ENCODE results near the gene TEAD1.

Gene TEAD1

DNA sequence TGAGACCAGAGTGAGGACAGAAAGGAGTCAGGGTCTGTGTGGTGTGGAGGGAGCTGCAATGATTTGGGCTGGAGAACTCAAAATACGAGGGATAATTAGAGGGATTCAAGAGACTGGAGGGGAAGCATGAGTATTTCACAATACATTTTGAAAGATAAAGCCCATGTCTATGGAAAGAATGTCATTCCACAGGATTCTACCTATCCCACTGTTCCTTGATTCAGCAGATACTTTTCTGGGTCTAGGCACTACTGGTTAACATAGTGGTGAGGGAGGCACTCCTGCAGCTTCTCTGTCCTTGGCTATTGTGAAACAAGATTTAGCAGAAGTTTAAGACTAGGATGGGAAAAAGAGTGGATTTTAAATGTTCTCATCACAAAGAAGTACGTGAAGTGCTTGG, 262.0 kb downstream of the TEAD1 start:
- Mint-ChIP-seq H3K4me3 (no peak overlapping the region), H3K9me3 (no peaks in the 10 kb centered on the region), H3K4me1 (no peaks in the 10 kb centered on the region), H3K36me3 (no peaks in the 10 kb centered on the region), H3K27ac (no peak overlapping the region)
- no peak for DNase-seq (ENCODE audit: low spot score in 2 of 2)
- no peak for ATAC-seq

DNA sequence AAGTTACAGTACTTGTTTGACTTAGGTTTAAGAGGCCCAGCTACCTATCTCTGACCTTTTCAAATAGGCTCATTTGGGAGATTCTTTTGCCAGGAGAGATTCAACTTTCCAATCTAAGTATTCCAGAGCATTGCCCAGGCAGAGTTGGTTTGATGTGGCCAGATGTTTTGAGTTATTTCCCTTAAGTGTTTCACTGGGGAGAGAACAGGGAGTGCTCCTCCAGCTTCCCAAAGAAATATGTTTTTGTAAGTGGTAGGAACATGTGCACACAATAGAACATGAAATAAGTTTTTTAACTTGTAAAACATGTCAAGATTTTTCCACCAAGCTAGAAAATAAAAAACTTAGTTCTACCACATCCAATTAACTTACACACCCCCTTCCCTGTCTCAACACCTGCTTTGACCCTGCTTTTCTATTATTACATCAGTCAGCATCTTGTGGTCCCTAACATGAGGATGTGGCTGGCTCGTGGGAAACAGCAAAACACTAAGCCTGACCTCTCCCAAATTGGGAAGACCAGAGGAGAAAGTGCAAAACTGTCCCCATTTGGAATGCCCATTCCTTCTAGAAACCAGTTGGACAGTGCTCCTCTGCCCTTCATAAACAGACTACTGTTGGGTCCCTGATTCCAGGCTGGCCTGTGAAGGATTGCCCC, 264.5 kb downstream of the TEAD1 start:
- no peak overlapping the region for H3K27ac Mint-ChIP-seq
- H3K36me3 Mint-ChIP-seq: no peaks in the 10 kb centered on the region
- ATAC-seq (no peak), DNase-seq (ENCODE audit: low spot score in 2 of 2) (no peak)
- no peaks in the 10 kb centered on the region for H3K4me1 Mint-ChIP-seq
- H3K4me3 Mint-ChIP-seq: no peak overlapping the region
- no peaks in the 10 kb centered on the region for H3K9me3 Mint-ChIP-seq

- Mint-ChIP-seq H3K27ac (no peak overlapping the region), H3K4me1 (no peaks in the 10 kb centered on the region), H3K4me3 (no peak overlapping the region), H3K36me3 (no peaks in the 10 kb centered on the region), H3K9me3 (no peaks in the 10 kb centered on the region)
- ATAC-seq (no peak), DNase-seq (ENCODE audit: low spot score in 2 of 2) (no peak)
Measured at GRCh38 chr11:12941671-12942070, 267.4 kb downstream of the TEAD1 start.

DNA sequence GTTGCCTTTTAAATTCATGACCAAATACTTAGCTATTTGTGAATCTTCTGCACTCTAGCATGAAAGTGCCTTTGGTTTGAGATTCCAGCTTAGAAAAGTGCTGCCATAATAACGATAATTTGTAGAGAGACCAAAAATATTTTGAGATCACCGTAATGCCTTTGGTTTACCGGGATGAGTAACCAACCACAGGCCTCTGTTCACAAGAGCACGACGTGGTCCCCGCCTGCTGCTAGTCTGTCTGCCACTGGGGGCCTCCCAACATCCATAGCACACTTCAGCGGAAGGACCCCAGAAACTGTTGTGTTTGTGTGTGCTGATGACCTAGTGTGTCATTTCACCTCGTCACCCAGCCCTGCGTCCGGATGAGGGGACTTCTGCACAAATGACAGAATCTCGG, 267.9 kb downstream of the TEAD1 start:
- Mint-ChIP-seq H3K27ac (no peak overlapping the region), H3K4me1 (no peaks in the 10 kb centered on the region), H3K36me3 (no peaks in the 10 kb centered on the region), H3K9me3 (no peaks in the 10 kb centered on the region), H3K4me3 (no peak overlapping the region)
- ATAC-seq (no peak), DNase-seq (ENCODE audit: low spot score in 2 of 2) (no peak)

- H3K36me3 Mint-ChIP-seq: no peaks in the 10 kb centered on the region
- ATAC-seq (no peak), DNase-seq (ENCODE audit: low spot score in 2 of 2) (no peak)
- H3K27ac Mint-ChIP-seq: no peak overlapping the region
- H3K4me3 Mint-ChIP-seq: no peak overlapping the region
- H3K9me3 Mint-ChIP-seq: no peaks in the 10 kb centered on the region
- H3K4me1 Mint-ChIP-seq: no peaks in the 10 kb centered on the region
Measured at GRCh38 chr11:12943311-12943710, 269.1 kb downstream of the TEAD1 start.

DNA sequence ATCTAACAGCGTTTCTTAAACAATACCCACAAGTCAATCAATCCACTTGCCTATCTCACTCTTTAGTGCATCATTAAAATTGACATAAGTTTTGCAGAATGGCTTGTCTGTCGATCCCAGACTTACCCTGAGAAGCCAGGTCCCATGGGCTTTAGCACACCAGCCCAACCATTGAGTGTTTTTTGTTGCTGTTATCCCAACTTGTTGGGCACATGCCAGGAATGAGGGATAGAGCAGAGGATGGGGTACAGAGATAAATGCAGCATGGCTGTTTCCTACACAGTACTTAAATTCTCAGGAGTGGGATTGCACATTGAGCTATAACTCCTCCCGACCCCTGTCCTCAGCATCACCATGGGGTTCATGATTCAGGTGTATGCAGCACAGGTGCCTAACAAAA, 270.7 kb downstream of the TEAD1 start:
- Mint-ChIP-seq H3K4me3 (no peak overlapping the region), H3K4me1 (no peaks in the 10 kb centered on the region), H3K36me3 (no peaks in the 10 kb centered on the region), H3K27ac (no peak overlapping the region), H3K9me3 (no peaks in the 10 kb centered on the region)
- ATAC-seq (no peak), DNase-seq (ENCODE audit: low spot score in 2 of 2) (no peak)

GRCh38 chr11:12949453-12949852, 275.2 kb downstream of the TEAD1 start:
- DNase-seq (ENCODE audit: low spot score in 2 of 2): no peak
- no peak overlapping the region for H3K4me3 Mint-ChIP-seq
- peaks cover 6% of the 10 kb centered on the region for H3K36me3 Mint-ChIP-seq
- no peak for ATAC-seq
- peaks cover 9% of the 10 kb centered on the region for H3K9me3 Mint-ChIP-seq
- no peaks in the 10 kb centered on the region for H3K4me1 Mint-ChIP-seq
- H3K27ac Mint-ChIP-seq: no peak overlapping the region

GRCh38 chr11:12950670-12951069, 276.4 kb downstream of the TEAD1 start:
- no peak for ATAC-seq
- Mint-ChIP-seq H3K27ac (no peak overlapping the region), H3K4me1 (no peaks in the 10 kb centered on the region), H3K4me3 (no peak overlapping the region), H3K36me3 (peaks cover 6% of the 10 kb centered on the region), H3K9me3 (peaks cover 9% of the 10 kb centered on the region)
- no peak for DNase-seq (ENCODE audit: low spot score in 2 of 2)

GRCh38 chr11:12951376-12951775, 277.2 kb downstream of the TEAD1 start:
- DNase-seq (ENCODE audit: low spot score in 2 of 2) (no peak), ATAC-seq (no peak)
- peaks cover 9% of the 10 kb centered on the region for H3K9me3 Mint-ChIP-seq
- peaks cover 6% of the 10 kb centered on the region for H3K36me3 Mint-ChIP-seq
- H3K27ac Mint-ChIP-seq: no peak overlapping the region
- H3K4me1 Mint-ChIP-seq: no peaks in the 10 kb centered on the region
- no peak overlapping the region for H3K4me3 Mint-ChIP-seq

DNA sequence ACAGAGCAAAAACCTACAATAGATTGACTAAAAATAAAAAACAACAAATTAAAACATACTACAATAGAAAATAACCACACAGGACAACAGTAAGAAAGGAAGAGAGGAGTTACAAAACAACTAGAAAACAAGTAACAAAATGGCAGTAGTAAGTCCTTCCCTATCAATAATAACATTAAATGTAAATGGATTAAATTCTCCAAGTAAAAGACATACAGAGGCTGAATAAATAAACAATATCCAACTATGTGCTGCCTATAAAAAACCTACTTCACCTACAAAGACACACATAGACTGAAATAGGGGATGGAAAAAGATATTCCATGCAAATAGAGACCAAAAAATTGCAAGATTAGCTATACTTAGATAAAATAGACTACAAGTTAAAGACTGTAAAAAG, 277.9 kb downstream of the TEAD1 start:
- no peak overlapping the region for H3K4me3 Mint-ChIP-seq
- peaks cover 6% of the 10 kb centered on the region for H3K36me3 Mint-ChIP-seq
- peaks cover 9% of the 10 kb centered on the region for H3K9me3 Mint-ChIP-seq
- ATAC-seq: no peak
- no peaks in the 10 kb centered on the region for H3K4me1 Mint-ChIP-seq
- DNase-seq (ENCODE audit: low spot score in 2 of 2): no peak
- H3K27ac Mint-ChIP-seq: no peak overlapping the region

DNA sequence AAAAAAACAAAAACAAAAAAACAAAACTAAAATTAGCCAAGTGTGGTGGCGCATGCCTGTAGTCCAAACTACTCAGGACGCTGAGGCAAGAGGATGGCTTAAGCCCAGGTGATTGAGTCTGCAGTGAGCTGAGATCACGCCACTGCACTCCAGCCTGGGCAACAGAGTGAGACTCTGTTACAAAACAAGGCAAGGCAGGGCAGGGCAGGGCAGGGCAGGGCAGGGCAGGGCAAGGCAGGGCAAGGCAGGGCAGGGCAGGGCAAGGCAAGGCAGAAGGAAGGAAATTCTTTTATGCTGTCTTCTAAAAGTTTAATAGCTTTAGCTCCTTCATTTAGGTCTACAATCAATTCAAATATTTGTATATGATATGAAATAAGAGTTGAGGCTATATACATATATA, 284.8 kb downstream of the TEAD1 start:
- no peaks in the 10 kb centered on the region for H3K4me1 Mint-ChIP-seq
- no peaks in the 10 kb centered on the region for H3K36me3 Mint-ChIP-seq

GRCh38 chr11:12961615-12962014, 287.4 kb downstream of the TEAD1 start:
- Mint-ChIP-seq H3K27ac (no peak overlapping the region), H3K4me3 (no peak overlapping the region), H3K36me3 (no peaks in the 10 kb centered on the region), H3K9me3 (no peaks in the 10 kb centered on the region), H3K4me1 (no peaks in the 10 kb centered on the region)
- no peak for ATAC-seq
- DNase-seq (ENCODE audit: low spot score in 2 of 2): no peak

More for the DNA sequence above, 284.8 kb downstream of the TEAD1 start:
- no peak overlapping the region for H3K27ac Mint-ChIP-seq
- ATAC-seq: no peak
- DNase-seq (ENCODE audit: low spot score in 2 of 2): peak in 1 of 2 donors; percentile 7
- no peak overlapping the region for H3K4me3 Mint-ChIP-seq
- no peaks in the 10 kb centered on the region for H3K9me3 Mint-ChIP-seq

GRCh38 chr11:12962306-12962705, 288.1 kb downstream of the TEAD1 start:
- no peak for ATAC-seq
- H3K36me3 Mint-ChIP-seq: no peaks in the 10 kb centered on the region
- H3K9me3 Mint-ChIP-seq: no peaks in the 10 kb centered on the region
- H3K27ac Mint-ChIP-seq: no peak overlapping the region
- no peak overlapping the region for H3K4me3 Mint-ChIP-seq
- DNase-seq (ENCODE audit: low spot score in 2 of 2): peak in 1 of 2 donors; percentile 40
- no peaks in the 10 kb centered on the region for H3K4me1 Mint-ChIP-seq

DNA sequence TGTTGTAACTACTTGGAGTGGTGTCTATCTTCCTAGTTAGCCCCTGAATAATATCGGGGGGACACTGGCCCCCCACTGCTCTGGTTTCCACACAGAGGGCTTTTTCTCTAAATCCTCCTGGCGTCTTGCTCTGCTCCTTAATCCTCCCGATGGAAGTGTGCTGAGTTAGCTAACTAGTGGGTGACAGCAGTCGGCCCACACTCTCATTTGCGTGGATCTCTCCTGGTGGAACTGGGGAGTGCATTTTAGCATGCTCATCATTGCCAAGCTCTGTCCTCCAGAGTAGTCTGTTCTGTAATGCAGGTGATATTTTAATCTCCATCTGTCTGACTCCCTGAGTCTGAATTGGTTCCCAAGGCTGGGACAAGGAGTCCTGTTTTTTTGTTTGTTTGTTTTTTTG, 288.8 kb downstream of the TEAD1 start:
- no peak for DNase-seq (ENCODE audit: low spot score in 2 of 2)
- no peak overlapping the region for H3K27ac Mint-ChIP-seq
- no peaks in the 10 kb centered on the region for H3K9me3 Mint-ChIP-seq
- no peaks in the 10 kb centered on the region for H3K36me3 Mint-ChIP-seq
- H3K4me1 Mint-ChIP-seq: no peaks in the 10 kb centered on the region
- no peak overlapping the region for H3K4me3 Mint-ChIP-seq
- no peak for ATAC-seq

DNA sequence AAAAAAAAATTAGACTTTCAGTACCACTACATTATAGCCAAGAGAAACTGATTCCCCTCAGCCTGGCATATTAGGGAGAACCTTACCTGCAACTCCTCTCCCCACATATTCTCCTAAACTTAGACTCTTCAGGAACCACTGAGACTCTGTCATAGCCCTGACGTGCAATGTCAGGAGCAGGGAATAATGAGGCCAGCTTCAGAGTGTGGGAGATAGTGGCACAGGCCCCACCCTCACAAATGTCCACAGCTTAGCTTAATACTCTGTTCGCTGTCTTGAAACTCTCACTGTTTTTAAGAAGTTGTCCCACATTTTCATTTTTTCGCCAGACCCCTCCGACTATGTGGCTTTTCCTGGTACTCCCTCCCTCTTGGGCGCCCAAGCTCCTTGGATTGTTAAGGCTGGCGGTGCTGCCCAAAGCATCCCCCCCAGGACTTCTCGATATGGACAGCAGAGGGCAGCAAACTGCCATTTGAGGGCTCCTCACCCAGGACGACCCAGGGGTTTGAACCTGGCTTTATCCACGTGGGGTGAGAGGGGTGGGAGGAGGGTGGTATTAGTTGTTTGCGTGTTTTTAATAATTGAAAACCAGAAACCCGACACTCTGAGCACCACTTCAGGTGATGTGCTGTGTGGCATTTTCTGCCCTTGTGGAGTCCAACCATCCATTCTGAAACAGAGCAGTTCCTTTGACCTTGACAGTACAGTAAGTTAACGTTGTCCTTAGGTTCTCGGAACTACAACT, 289.7 kb downstream of the TEAD1 start:
- Mint-ChIP-seq H3K27ac (no peak overlapping the region), H3K4me1 (no peaks in the 10 kb centered on the region), H3K36me3 (no peaks in the 10 kb centered on the region), H3K9me3 (no peaks in the 10 kb centered on the region), H3K4me3 (no peak overlapping the region)
- DNase-seq (ENCODE audit: low spot score in 2 of 2): peak; percentile 47 to 80
- ATAC-seq: peak; percentile 81

GRCh38 chr11:12964650-12965049, 290.4 kb downstream of the TEAD1 start:
- DNase-seq (ENCODE audit: low spot score in 2 of 2): no peak
- ATAC-seq: no peak
- no peak overlapping the region for H3K27ac Mint-ChIP-seq
- no peaks in the 10 kb centered on the region for H3K36me3 Mint-ChIP-seq
- H3K9me3 Mint-ChIP-seq: no peaks in the 10 kb centered on the region
- no peaks in the 10 kb centered on the region for H3K4me1 Mint-ChIP-seq
- no peak overlapping the region for H3K4me3 Mint-ChIP-seq
